Kidney tubule cell (primary cell): ENCODE results near the gene PTK7.

Source experiments
- DNase-seq: peaks from one replicate; pipeline ENCODE4 v3.0.0-alpha.2; 2018; ENCODE audit warnings: low spot score

PTK7 gene

GRCh38 chr6:43146261-43146660 lies 70.1 kb downstream of the PTK7 start:
- DNase-seq: no peak

- no peak for DNase-seq
Observed at GRCh38 chr6:43146709-43147688, 70.9 kb downstream of the PTK7 start.

- DNase-seq: no peak
Observed at GRCh38 chr6:43147691-43148477, 71.8 kb downstream of the PTK7 start.

- DNase-seq: no peak
Observed at GRCh38 chr6:43149265-43149664, 73.2 kb downstream of the PTK7 start.

- no peak for DNase-seq
Observed at GRCh38 chr6:43150051-43150751, 74.1 kb downstream of the PTK7 start.

GRCh38 chr6:43159599-43159998 lies 83.5 kb downstream of the PTK7 start:
- no peak for DNase-seq

- DNase-seq: no peak
Observed at GRCh38 chr6:43163899-43164298, 87.8 kb downstream of the PTK7 start.

GRCh38 chr6:43170417-43170930 lies 94.4 kb downstream of the PTK7 start:
- DNase-seq: no peak

- DNase-seq: peak; percentile 100
Observed at GRCh38 chr6:43170931-43171706, 95.0 kb downstream of the PTK7 start, which contains the start of gene SRF. SRF (plus strand) TSS chr6:43171269; CDS start chr6:43171657, 388 bp downstream.

- peak; percentile 9 for DNase-seq
Observed at GRCh38 chr6:43171707-43172103, 95.6 kb downstream of the PTK7 start.

- peak; percentile 60 for DNase-seq
Observed at GRCh38 chr6:43172104-43173007, 96.2 kb downstream of the PTK7 start.

GRCh38 chr6:43173591-43174262 lies 97.6 kb downstream of the PTK7 start:
- DNase-seq: peak; percentile 6

GRCh38 chr6:43174263-43175112 lies 98.4 kb downstream of the PTK7 start:
- DNase-seq: peak; percentile 99

- DNase-seq: peak; percentile 23
Observed at GRCh38 chr6:43175676-43176422, 99.7 kb downstream of the PTK7 start.

GRCh38 chr6:43176423-43176786 lies 100.3 kb downstream of the PTK7 start:
- DNase-seq: no peak

- no peak for DNase-seq
Observed at GRCh38 chr6:43178150-43178549, 102.0 kb downstream of the PTK7 start.

- DNase-seq: no peak
Observed at GRCh38 chr6:43178951-43179830, 103.1 kb downstream of the PTK7 start.
